NCI-H345 (cell line): ENCODE results near the gene CHST1.

Source experiments
- DNase-seq: peaks from one replicate; lab custom pipeline; 2025; lab: John Stamatoyannopoulos, UW

The CHST1 gene

DNA sequence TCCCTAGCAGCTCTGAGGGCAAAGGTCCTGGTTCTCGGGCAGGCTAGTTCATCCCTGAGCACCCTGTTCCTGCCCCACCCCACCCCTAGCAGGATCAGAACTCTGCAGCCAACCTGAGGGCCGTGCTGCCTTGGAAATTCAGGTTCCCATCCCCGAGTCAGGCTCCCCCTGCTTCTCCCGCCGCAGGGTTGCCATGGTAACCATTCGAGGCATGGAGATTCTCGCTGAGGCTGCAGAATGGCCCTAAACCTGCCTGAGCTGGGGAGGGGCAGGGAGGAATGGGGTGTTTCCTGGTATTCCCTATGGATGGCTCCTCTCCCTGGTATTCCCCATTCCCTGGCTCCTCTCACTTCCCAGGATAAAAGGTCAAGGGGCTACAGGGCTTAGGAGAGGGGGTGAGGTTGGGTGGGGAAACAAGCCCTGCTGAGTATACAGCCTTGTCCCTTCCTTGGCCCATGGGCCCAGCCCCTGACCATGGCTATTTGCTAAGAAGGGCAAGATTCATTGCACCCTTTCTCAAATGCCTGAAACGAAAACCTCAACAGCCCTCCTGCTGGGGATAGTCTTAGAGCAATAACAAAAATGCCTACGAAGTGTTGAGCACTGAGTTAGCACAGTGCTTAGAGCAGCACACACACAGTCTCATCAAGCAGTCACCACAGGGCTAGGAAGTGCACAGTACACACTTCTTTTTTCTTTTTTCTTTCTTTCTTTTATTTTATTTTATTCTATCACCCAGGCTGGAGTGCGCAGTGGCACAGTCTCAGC is 58.7 kb downstream of the CHST1 start:
- no peak for DNase-seq

DNA sequence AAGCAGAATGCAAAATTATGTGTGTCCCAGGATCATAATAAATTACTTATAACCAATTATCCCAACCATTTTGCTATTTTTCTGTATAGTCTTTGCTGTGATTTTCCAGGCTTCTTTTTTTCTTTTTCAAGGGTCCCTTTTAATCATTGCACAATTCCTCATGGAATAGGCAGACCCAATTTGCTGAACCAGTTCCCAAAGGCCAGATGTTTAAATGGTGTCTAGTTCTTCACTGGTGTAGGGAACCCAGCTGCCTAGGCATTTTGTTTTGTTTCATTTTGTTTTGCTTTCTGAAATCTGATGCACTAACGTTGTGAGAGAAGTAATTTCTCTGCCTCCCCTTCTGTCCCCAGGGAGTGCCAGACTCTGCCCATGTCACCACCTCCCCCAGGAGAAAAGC is 60.4 kb downstream of the CHST1 start:
- no peak for DNase-seq

DNA sequence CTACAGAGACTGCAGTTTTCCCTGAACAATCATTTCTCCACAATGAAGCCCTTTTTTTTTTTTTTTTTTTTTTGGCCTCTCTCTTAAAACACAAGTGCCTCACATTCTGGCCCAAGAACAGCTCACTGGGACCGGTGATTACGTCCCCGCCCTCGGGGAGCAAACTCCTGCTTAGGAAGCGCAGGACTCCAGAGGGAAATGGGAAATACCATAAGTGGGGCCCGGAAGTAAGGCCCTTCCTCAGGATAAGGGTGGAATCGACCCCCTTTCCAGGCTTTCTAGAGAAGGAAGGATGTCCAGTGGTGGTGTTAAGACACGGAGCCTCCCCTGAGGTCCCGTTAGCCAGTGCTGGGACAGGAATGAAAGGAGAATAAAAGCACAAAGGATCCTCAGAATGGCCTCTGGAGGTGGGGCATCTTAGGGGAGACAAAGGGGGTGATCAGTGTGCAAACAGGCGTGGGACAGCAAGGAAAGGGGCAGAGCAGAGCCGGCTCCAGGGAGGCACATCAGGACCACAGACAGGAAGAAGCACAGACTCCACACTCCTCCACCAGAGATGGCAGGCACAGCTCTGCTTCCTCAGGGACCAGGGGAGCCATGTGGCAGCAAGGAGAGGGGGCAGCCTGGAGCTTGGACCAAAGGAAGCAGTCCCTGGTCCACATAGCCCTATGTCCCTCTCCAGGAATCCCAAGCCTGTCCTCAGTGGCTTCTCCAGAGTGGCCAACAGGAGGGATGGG is 61.3 kb downstream of the CHST1 start:
- DNase-seq, result no peak

DNA sequence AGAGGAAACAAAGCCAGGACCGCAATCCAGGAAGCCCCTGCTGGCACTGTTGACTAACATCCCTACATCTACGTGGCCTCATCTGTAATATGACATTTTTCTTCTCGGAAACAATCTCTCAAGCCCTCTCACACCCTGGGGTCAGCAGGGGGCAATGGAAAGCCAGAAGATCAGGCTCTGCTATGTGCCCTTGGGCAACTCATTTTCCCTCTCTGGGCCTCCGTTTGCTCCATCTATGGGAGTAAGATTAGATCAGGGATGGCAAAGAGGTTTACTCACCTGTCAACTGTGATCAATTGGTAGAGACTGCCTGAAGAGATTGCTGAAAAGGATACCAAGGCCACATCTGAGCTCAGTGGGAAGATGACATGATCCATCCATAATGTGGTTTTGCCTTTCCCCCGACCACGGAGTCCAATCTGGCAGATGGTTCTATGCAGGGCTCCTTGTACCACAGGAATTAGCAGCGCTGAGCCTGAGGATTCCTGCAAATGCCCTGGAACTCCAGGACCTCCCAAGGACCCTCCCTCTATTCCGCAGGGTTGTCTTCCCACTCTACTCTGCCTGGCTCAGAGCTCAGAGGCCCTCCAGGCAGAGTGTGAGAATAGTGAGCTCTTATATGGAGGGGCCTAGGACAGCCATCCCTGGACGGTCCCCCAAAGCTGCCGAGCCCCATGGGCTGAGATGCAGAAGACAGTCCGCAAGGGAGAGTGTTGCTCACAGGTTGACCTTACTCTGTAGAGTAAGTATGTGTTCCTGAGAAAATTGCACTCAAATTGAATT is 66.1 kb downstream of the CHST1 start:
- DNase-seq, result no peak
